Stimulated activated CD4-positive, alpha-beta T cell treated with anti-CD3 and anti-CD28 coated beads, Interleukin-4, amount 100 ng/mL, for 24 hours (primary cell): ENCODE measurements around the gene PDK4.
"Not testable (repeated sequence)": the region's sequence is repeated elsewhere in the genome, so short reads cannot be mapped to it uniquely, and the experiment has no call there.

ENCODE experiments used
- DNase-seq: peaks from one replicate; pipeline ENCODE4 v3.0.0-alpha.2; 2020

Gene PDK4

GRCh38 chr7:95596198-95597063, at the start of gene PDK4:
Gene PDK4, minus strand, starts transcription at chr7:95596516. Its CDS starts 223 bp downstream, at chr7:95596293.
- no peak for DNase-seq

- DNase-seq: no peak
Observed at GRCh38 chr7:95642173-95642572, 45.9 kb upstream of the PDK4 start.

- DNase-seq: no peak
Observed at GRCh38 chr7:95636140-95636940, 40.0 kb upstream of the PDK4 start.

- no peak for DNase-seq
Observed at GRCh38 chr7:95632609-95633008, 36.3 kb upstream of the PDK4 start.

GRCh38 chr7:95631527-95631926, 35.2 kb upstream of the PDK4 start:
- no peak for DNase-seq

GRCh38 chr7:95630702-95631458, 34.6 kb upstream of the PDK4 start:
- DNase-seq: no peak

- no peak for DNase-seq
Observed at GRCh38 chr7:95628831-95629439, 32.6 kb upstream of the PDK4 start.

- DNase-seq: no peak
Observed at GRCh38 chr7:95623788-95624187, 27.5 kb upstream of the PDK4 start.

- no peak for DNase-seq
Observed at GRCh38 chr7:95622859-95623258, 26.5 kb upstream of the PDK4 start.

GRCh38 chr7:95622001-95622549, 25.8 kb upstream of the PDK4 start:
- no peak for DNase-seq

- no peak for DNase-seq
Observed at GRCh38 chr7:95621404-95621803, 25.1 kb upstream of the PDK4 start.

- no peak for DNase-seq
Observed at GRCh38 chr7:95620631-95621030, 24.3 kb upstream of the PDK4 start.

- DNase-seq: no peak
Observed at GRCh38 chr7:95619921-95620320, 23.6 kb upstream of the PDK4 start.

- DNase-seq: no peak
Observed at GRCh38 chr7:95619517-95619916, 23.2 kb upstream of the PDK4 start.

GRCh38 chr7:95614442-95614940, 18.2 kb upstream of the PDK4 start:
- DNase-seq: no peak

- no peak for DNase-seq
Observed at GRCh38 chr7:95611224-95611623, 14.9 kb upstream of the PDK4 start.

- no peak for DNase-seq
Observed at GRCh38 chr7:95609277-95609971, 13.1 kb upstream of the PDK4 start.

- no peak for DNase-seq
Observed at GRCh38 chr7:95608359-95609173, 12.2 kb upstream of the PDK4 start.

- no peak for DNase-seq
Observed at GRCh38 chr7:95607561-95607960, 11.2 kb upstream of the PDK4 start.

GRCh38 chr7:95605275-95605674, 9.0 kb upstream of the PDK4 start:
- DNase-seq: no peak

GRCh38 chr7:95604811-95605210, 8.5 kb upstream of the PDK4 start:
- not testable (repeated sequence) for DNase-seq
